NCI-H128 (cell line): Measurements from ENCODE around the gene SGMS1.
"Not testable (repeated sequence)": the region's sequence is repeated elsewhere in the genome, so short reads cannot be mapped to it uniquely, and the experiment has no call there.

Source experiments
- DNase-seq: peaks from one replicate; lab custom pipeline; 2025; ENCODE audit not compliant: unreplicated experiment; lab: John Stamatoyannopoulos, UW

The SGMS1 gene

DNA sequence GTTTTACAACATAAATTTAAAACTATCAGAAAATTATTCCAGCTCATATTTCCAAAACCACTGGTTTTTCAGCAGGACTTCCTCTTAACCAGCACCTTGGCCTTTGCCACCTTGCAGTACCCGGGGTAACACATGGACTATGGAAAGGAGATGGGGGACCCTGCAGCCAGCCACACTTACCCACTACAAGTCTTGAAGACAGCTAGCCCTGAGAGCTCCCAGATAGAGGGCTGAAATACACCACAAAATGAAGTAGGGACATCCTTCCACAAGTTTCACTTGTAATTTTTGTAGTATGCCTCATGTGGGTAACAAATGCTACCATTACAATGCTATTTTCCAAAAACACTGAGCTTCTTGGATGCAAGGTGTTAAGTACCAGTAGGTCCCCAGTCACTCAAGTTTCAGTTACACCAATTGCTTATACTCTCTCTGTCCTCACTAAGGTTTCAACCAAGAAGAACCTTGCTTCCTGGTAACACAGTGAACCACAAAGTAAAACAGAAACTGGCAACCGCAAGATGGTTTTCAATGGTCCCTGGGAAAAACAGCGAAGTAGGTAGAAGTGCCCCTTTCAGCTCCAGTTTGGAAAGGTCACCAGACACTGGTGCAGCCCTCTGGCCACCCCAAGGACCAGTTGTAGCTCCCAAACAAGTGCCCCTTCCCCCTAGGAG lies 110.9 kb downstream of the SGMS1 start:
- no peak for DNase-seq

GRCh38 chr10:50512214-50512595 lies 111.6 kb downstream of the SGMS1 start:
- no peak for DNase-seq

GRCh38 chr10:50511492-50512213 lies 112.1 kb downstream of the SGMS1 start:
- no peak for DNase-seq

- no peak for DNase-seq
Observed at GRCh38 chr10:50510517-50511473, 113.0 kb downstream of the SGMS1 start.

DNA sequence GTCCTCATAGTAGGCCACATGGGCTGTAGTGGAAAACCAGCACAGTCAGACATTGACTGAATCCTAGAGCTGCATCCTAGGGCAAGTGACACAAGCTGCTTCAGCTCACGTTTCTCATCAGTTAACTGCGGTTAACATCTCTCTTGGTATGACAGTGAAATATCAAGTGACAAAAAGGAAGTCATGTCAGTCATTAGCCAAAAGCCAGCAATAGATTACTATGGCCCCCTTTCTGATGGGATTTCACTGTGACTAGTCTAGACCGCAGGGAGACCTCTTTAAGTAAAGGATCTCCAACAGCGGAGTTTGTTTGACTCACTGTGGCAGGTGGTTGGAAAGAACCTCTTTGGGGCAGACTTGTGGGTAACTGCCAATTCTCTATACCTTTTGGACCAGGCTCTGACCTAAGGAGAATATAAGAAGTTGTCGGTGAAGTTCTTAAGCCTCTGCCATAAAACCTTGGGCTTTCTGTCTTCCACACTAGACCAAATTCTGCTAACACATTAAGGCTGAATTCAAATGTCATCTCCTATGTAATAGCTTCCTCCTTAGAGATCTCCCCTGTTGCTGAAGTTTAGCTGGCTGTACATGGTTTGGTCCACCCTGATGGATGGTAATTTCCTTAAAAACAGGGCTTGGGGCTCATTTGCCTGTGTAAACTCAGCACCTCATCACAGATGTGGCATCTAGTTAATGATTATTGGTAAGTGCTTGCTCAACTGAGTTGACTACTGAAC lies 115.3 kb downstream of the SGMS1 start:
- DNase-seq: no peak

- no peak for DNase-seq
Observed at GRCh38 chr10:50506861-50507573, 116.7 kb downstream of the SGMS1 start.

DNA sequence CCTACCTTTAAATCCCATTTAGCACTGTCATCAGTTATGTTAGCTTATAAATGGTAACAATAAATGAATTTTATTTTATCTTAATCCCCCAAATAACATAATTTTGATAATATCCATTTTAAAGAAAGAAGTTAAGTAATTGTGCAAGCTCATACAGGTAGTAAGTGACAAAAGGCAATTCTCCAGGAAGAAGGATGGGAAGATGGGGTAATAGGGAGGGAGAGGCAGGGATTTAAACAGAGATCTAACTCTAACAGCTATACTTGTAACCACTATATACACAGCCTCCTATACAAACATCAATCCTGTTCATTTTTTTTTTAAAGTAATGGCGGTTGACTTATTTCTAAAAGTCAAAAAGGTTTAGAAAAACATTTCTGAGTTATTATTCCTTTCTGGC lies 119.4 kb downstream of the SGMS1 start:
- no peak for DNase-seq

DNA sequence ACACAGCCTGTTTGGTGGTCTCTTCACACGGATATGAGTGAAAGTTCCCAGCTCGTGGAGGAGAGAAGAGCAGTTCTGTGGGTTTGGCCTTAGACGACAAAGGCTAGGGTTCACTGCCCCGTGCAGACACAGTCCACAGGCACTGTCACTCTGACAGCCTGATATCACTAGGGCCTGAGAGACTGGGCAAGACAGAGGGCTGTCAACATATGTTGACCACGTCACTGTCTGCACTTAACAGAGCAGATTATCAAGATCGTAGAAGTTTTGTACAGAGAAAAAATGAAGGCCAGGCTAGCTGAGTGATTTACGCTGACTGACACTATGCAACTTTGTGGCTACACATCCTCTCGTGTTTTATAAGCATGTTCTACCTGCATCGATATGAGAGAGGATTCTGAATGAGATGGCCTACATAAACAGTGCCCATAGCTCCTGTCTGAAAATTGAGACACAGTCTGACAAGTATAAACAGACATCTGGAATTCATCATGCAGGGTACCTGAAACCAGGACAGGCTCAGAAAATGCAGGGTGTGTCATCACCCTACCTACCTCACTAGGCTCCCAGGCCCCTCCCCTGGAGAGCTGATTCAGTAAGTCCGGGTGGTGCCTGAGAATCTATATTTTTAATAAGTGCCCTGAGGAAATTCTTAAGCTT lies 120.0 kb downstream of the SGMS1 start:
- no peak for DNase-seq

- DNase-seq: not testable (repeated sequence)
Observed at GRCh38 chr10:50503156-50503555, 120.6 kb downstream of the SGMS1 start.

DNA sequence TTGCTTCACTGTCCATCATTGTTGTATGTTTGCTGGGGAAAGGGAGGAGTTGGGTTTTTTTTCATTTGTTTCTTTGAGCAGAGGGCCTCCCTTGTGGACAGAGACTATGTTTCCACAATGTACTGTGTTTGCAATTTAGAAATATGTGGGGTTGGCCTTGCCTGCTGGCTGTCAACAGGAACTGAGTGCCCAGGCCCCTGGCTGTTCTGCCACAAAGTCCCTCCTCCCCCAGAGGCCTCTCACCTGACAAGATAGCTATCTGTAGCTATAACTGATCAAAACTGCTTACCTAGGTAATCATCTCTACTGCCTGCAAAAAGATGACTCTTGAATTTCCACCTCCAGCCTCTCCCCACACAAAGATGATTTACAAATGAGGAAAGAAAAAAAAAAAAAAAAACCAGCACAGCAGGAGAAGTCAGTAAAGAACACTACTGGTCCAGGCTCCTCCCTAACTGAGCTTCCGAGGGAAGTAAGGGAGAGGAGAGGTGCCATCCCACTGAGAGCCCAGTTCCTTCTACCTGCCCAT lies 121.8 kb downstream of the SGMS1 start:
- DNase-seq: no peak

DNA sequence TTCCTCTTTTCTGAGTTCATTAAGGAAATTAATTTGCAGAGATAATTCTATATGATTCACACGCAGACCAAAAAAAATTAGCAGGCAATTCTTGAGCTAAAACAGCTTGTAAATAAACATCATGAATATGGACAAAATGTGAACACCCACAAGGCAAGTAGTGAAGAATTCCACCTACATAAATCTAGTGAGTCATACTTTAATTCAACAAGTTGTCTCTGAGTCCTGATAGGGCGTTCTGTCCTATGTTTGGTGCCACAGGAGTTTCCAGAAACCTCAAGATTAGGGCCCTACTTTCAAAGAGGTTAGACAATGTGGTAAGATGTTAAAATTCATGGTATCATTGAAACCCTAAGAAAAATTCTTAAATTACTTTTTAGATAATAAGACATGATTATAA lies 122.3 kb downstream of the SGMS1 start:
- no peak for DNase-seq

GRCh38 chr10:50498465-50498864 lies 125.3 kb downstream of the SGMS1 start:
- DNase-seq: no peak

DNA sequence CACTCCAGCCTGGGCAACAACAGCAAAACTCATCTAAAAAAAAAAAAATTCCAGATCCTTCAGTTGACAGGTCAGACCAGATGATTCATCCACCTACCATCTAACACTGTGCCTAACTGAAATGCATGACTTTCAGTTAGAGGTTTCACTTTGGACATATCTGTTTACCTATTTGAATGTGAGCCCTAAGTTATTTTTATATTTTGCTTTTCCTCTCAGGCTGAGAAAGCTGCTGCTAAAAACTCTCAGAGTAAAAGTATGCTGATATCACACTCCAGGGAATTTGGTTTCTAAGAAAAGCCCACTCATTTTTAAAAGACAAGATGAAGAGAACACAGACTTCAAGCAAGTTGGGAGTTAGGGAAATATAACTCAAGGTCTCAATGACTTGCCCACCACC lies 126.0 kb downstream of the SGMS1 start:
- DNase-seq: no peak

DNA sequence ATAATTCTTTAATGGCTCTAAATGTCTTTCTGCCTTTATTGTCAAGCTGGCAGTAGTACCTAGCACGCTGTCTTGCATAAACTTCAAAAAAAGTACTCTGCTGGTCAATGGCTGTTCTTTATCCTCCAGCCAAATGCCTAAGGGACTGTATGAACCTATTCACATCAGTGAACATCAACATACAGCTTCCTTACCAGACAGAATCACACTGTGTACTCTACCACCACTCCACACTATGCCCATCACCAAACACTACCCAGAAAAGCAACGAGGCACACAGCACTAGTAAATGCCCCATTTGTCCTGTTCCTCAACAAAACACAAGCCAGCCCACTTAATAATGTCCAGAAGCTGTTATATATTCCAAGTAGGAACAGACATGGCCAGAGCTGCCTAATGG lies 127.5 kb downstream of the SGMS1 start:
- DNase-seq: no peak

DNA sequence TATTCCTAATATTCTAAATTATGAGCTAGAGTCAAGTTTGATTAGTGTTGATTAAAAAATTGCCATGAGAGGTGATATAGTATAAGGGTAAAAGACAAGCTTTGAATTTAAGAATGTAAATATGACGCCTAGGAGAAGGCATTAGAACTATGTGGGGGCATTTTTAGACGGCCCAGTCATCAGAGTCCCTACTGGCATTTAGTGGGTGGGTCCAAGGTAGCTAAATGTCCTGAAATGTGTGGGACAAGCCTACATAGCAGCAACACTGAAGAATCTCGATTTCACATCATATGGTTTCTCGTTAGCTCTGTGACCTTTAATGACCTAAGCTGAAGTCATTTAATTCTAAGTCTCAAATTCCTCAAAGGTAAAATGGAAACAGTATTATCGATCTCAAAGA lies 133.5 kb downstream of the SGMS1 start:
- no peak for DNase-seq

DNA sequence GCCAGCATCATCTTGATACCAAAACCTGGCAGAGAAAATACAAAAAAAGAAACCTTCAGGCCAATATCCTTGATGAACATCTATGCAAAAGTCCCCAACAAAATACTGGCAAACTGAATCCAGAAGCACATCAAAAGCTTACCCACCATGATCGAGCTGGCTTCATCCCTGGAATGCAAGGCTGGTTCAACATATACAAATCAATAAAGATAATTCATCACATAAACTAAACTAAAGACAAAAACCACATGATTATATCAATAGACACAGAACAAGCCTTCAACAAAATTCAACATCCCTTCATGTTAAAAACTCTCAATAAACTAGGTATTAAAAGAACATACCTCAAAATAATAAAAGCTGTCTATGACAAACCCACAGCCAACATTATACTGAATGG lies 139.2 kb downstream of the SGMS1 start:
- not testable (repeated sequence) for DNase-seq

GRCh38 chr10:50480054-50481007 lies 143.4 kb downstream of the SGMS1 start:
- DNase-seq: no peak
